DMS153 treated with DMSO at 0.1 percent for 48 hours (cell line): ENCODE results near the gene ASIC3.
A peak's percentile ranks its signal among the peaks of the same experiment; 100 is the strongest.
"Not testable (repeated sequence)": the region's sequence is repeated elsewhere in the genome, so short reads cannot be mapped to it uniquely, and the experiment has no call there.

Experiments used
- DNase-seq: peaks from one replicate; lab custom pipeline; 2025; ENCODE audit not compliant: unreplicated experiment; lab: John Stamatoyannopoulos, UW

Gene ASIC3

GRCh38 chr7:151047976-151048815 is at the start of gene ASIC3:
Gene ASIC3, plus strand, starts transcription at chr7:151048531. Its CDS starts 355 bp downstream, at chr7:151048886.
- no peak for DNase-seq

GRCh38 chr7:150999001-150999400 is 49.3 kb upstream of the ASIC3 start:
- DNase-seq = no peak

GRCh38 chr7:150999497-151000230 is 48.7 kb upstream of the ASIC3 start:
- DNase-seq = no peak

- DNase-seq = no peak
Measured at GRCh38 chr7:151000897-151001495, 47.3 kb upstream of the ASIC3 start.

GRCh38 chr7:151001546-151001945 is 46.8 kb upstream of the ASIC3 start:
- DNase-seq = no peak

- peak; percentile 48 for DNase-seq
Measured at GRCh38 chr7:151003572-151003971, 44.8 kb upstream of the ASIC3 start.

GRCh38 chr7:151005566-151005965 is 42.8 kb upstream of the ASIC3 start:
- no peak for DNase-seq

GRCh38 chr7:151006590-151007300 is 41.6 kb upstream of the ASIC3 start:
- DNase-seq = no peak

GRCh38 chr7:151007469-151007898 is 40.8 kb upstream of the ASIC3 start:
- DNase-seq = no peak

- no peak for DNase-seq
Measured at GRCh38 chr7:151008143-151008510, 40.2 kb upstream of the ASIC3 start.

GRCh38 chr7:151008511-151009323 is 39.6 kb upstream of the ASIC3 start:
- DNase-seq = no peak

- DNase-seq = no peak
Measured at GRCh38 chr7:151009327-151010036, 38.8 kb upstream of the ASIC3 start.

- no peak for DNase-seq
Measured at GRCh38 chr7:151010037-151010306, 38.4 kb upstream of the ASIC3 start.

- DNase-seq = no peak
Measured at GRCh38 chr7:151010307-151011096, 37.8 kb upstream of the ASIC3 start.

GRCh38 chr7:151011097-151011409 is 37.3 kb upstream of the ASIC3 start:
- no peak for DNase-seq

GRCh38 chr7:151011616-151012015 is 36.7 kb upstream of the ASIC3 start:
- DNase-seq = not testable (repeated sequence)

- peak; percentile 18 for DNase-seq
Measured at GRCh38 chr7:151012031-151012692, 36.2 kb upstream of the ASIC3 start.

GRCh38 chr7:151012911-151013347 is 35.4 kb upstream of the ASIC3 start:
- peak; percentile 23 for DNase-seq

- no peak for DNase-seq
Measured at GRCh38 chr7:151013356-151013732, 35.0 kb upstream of the ASIC3 start.
